Mammary epithelial cell (primary cell): ENCODE measurements around the gene PHC2.

Source experiments
- EZH2 ChIP-seq: IDR thresholded peaks from 2 replicates; pipeline ENCODE4 v1.6.1; 2012; ENCODE audit warnings: low read length, inconsistent platforms, borderline replicate concordance
- TF ChIP-seq, protein P1 (sequence below), 2 donors: IDR thresholded peaks in 1 of 2; conservative IDR thresholded peaks in 1 of 2; 2 replicates each; pipeline ENCODE4 v1.5.1; 2011 to 2012; ENCODE audit warnings: inconsistent platforms in 2 of 2, low read length in 2 of 2, mild to moderate bottlenecking in 2 of 2, control low read depth in 1 of 2, low read depth in 1 of 2; ENCODE audit not compliant: insufficient read depth in 1 of 2; ENCODE audit errors: extremely low read depth in 1 of 2

DNA sequence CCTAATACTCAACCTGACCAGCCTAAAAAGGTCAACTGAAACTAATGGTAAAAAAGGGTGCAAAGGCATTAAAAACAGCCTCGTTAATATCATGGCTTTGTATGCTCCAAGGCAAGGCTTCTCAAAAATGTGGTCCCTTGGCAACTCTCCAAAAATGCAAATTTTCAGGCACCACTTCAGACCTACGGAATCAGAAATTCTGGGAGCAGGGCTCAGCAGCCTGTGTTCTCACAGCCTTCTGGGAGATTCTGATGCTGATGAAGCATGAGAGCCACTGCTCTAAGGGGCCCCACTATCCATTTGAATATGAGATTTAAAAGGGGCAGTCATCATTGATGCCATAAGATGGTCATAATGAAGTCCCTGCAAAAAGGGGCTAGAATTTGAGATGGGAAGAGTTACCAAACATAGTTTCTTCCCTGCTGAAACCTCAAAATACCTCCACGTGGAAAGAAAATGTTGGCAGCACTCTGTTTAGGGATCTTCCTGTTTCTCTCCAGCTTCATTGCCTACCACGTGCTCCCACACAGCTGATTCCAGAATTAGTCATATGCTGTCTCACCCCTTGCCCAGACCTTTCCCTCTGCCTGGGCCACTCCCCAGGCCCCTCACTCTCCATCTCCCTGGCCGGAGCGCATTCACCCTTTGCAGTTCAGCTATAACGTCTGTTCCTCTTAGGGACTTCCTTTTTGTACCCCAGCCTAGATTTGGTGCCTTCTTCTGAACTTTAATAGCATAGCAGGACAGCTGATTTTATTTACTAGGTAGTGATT, 46.7 kb downstream of the PHC2 start:
- TF ChIP-seq, protein P1, sequence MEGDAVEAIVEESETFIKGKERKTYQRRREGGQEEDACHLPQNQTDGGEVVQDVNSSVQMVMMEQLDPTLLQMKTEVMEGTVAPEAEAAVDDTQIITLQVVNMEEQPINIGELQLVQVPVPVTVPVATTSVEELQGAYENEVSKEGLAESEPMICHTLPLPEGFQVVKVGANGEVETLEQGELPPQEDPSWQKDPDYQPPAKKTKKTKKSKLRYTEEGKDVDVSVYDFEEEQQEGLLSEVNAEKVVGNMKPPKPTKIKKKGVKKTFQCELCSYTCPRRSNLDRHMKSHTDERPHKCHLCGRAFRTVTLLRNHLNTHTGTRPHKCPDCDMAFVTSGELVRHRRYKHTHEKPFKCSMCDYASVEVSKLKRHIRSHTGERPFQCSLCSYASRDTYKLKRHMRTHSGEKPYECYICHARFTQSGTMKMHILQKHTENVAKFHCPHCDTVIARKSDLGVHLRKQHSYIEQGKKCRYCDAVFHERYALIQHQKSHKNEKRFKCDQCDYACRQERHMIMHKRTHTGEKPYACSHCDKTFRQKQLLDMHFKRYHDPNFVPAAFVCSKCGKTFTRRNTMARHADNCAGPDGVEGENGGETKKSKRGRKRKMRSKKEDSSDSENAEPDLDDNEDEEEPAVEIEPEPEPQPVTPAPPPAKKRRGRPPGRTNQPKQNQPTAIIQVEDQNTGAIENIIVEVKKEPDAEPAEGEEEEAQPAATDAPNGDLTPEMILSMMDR (conservative IDR thresholded peaks at IDR 0.05 in 1 of 2, IDR thresholded peaks at IDR 0.05 in 1 of 2; ENCODE audit: extremely low read depth in 1 of 2, insufficient read depth in 1 of 2, low read depth in 1 of 2, low read length in 2 of 2) = no peak
- no peak for TF ChIP-seq EZH2
